ENCODE data around the gene TRMT10B.

- TF ChIP-seq ZFP30 (CRISPR knock-in tag; IDR thresholded peaks at IDR 0.05) (no peak), ZNF565 (CRISPR knock-in tag; conservative IDR thresholded peaks at IDR 0.05; ENCODE audit: low read depth) (no peak)
Measured at GRCh38 chr9:37707748-37708147, 45.9 kb upstream of the TRMT10B start.

All from SK-N-SH treated with all-trans-retinoic acid at 6 μM for 48 hours (cell line).